ENCODE measurements around the gene STAC.
"Not testable (repeated sequence)": the region's sequence is repeated elsewhere in the genome, so short reads cannot be mapped to it uniquely, and the experiment has no call there.

Gene STAC

DNA sequence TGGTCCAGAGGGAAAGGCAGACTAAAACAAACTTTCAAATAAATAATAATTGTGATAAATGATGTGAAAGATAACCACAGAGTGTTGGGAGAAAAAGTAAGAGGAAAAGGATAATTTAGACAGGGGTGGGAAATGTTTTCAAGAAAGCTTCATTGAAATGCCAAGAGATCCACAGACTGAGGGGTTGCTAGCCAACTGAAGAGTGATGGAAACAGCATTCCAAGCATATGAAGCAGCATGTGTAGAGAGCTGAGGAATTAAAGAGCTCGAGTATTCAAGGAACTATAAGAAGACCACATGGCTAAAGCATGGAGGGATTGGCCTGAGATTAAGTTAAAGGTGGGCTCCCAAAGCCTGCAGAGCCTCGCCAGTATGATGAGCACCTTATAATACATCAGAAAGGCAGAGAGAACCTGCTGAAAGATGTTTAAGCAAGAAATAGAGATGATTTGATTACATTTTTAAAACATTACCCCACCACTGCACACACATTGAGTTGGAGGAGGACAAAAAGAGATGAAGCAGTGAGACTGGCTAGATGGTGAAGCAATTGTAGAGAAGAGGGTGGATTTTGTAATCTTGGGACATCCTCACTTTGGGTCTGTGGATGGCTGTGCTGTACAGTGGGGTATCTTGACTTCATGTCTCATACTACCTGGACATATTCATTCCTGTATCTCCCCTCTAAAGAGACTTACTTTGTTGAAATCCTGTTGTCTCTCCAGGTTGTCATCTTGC, 100.8 kb downstream of the STAC start:
- DNase-seq (ENCODE audit: low spot score), result no peak

DNA sequence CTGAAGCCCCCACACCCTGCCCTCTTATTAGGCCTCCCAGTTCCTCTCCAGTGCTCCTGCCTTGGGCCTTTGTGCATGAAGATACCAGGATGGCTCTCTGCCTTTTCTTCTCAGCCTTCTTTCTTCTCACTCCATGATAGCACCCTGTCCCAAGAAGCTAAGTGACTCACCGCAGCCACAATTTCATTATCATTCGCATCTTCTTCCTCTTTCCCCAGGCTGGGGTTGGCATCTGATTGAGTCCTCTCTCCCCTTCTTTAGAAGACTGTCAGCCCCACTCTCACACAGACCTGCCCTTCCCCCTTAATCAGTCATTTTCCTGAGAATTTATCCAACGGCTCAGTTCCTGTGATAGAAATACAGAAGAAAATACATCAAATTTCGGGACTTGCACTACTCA, 102.0 kb downstream of the STAC start:
- DNase-seq (ENCODE audit: low spot score), result no peak

DNA sequence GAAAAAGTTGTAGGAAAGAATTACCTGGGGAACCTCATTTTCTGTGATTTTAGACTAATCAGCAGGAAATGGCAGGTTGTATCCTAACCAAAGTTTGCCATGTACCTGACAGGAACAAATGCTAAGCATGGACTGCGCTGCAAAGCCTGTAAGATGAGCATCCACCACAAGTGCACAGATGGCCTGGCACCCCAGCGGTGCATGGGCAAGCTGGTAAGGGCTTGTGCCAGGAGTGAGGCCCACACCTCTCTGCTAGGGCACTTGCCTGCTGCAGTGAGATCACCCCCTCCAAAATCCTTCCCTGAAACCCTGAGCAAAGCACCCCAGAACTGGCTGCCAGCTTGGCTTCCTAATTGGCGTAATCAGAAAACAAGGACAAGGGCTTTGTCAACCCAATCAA, 102.6 kb downstream of the STAC start:
- DNase-seq (ENCODE audit: low spot score), result no peak

DNA sequence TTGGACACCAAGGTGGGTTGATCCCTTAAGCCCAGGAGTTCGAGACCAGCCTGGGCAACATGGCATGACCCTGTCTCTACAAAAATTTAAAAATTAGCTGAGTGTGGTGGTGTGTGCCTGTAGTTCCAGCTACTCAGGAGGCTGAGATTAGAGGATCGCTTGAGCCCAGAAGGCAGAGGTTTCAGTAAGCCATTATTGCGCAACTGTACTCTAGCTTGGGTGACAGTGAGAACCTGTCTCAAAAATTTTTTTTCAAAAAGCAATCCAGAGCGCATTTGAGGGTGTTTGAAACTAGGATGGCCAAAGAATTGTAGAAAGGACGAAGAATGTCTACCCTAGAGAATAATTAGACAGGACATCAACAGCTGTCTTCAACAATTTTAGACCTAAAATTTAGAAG, 103.4 kb downstream of the STAC start:
- DNase-seq (ENCODE audit: low spot score), result no peak

DNA sequence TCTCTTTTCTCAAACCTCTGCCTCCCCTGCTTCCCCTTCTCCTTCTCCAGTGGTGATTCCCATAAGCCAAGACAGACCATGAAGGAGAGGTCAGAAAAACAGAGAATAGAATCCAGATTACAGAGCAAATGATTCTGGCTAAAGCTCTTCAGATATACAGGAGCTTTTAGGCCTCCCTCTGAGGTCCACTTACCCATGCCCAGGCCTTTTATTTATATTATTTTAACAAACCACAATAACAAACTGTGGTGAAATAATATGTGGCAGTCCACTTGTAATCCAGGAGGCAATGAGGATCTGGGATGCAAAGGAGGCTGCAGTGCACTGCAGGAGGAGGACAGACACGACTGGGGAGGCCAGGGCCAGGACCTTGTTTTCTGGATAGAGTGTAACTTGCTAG, 104.1 kb downstream of the STAC start:
- DNase-seq (ENCODE audit: low spot score), result no peak

DNA sequence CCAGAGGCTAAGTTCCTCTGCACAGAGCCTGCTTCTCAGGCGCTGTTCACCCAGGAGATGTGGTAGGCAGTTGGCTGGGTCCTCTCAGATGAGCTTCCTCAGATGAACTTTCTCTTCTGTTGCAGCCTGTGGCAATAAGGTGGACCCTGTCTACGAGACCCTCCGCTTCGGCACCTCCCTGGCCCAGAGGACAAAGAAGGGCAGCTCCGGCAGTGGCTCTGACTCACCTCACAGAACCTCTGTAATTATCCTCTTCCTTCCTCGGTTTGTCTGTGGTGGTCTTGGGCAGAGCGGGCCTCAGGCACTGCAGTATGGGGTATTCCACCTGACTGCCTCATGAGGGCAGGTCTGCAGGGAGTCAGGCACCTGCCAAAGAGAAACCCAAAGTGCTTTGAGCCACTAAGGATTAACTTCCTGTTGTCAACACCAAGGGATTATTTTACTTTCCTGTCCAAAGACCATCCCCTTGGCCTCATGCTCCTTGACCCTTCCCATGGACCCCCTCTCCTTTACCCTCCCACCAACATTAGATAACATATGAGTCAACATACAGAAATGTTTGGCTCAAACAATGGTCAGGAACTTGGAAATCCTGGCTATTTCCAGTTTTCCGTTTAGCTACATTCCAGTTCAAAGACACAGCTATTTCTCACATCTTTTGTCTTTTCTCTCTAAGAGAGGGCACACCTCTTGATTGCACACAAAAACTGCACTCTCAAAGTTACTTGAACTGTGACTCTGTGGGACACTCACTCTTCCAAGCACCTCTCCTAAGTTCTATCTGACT, 105.9 kb downstream of the STAC start:
- DNase-seq (ENCODE audit: low spot score), result no peak

DNA sequence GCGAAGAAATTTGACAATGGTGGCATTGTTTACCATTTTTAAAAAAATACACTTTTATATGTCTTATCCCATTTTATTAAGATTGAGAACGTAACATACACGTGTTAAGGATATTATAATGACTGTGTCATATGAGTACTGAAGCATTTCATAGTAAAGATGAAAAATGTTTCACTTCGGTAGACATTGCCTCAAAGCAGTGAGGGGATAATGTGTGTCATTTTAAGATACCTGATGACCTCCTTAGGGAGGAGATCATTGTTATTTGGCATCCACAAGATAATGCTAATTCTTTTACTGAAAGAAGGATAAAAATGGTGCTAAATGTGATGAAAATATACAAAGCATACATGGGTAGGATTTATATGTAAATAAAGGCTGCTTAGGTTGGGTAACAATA, 107.3 kb downstream of the STAC start:
- DNase-seq (ENCODE audit: low spot score), result no peak

DNA sequence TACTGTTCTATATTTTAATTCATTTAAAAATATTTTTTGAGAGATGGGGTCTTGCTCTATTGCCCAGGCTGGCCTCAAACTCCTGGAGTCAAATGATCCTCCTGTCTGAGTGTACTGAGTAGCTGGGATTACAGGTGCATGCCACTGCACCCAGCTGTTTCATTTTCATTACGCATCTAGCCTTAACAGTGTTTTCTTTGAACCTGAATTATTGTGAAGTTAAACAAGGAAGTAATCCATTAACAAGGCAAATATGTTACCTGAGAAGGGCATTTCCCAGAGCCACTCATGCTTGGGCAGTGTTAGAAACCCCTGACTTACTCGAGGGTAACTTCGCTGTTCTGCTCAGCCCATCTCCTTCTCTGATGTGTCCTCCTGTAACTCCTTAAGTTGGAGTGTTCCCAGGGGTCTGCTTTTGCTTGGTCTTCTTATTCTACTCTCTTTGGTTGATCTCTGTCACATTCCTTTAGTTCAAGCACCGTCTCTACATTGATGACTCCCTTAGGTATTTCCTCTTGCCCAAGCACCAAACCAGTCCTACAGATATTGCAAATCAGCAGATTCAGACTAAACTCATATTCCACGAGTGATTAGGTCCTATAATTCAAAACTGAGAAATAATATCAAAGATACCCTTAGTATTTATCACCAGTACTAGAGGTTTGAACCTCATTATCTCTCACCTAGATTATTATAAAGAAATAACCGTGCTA, 107.9 kb downstream of the STAC start:
- DNase-seq (ENCODE audit: low spot score), result no peak

DNA sequence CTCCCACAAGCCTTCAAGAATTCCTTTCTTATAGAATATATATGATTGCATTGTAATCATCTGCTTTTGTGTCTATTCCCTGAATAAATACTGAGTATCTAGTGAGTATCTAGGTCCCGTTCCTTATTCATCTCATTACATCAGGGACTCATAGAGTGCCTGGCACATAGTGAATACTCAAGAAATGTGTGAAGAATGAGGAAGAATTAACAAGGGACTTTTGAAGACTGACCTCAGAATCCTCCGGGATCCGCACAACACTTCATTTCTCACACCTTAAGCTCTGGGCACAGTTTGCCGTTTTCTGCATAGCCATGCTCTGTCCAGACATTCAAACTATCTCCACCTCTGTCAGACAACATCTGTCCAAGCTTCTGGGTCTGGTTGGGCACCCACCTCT, 108.8 kb downstream of the STAC start:
- DNase-seq (ENCODE audit: low spot score), result no peak

DNA sequence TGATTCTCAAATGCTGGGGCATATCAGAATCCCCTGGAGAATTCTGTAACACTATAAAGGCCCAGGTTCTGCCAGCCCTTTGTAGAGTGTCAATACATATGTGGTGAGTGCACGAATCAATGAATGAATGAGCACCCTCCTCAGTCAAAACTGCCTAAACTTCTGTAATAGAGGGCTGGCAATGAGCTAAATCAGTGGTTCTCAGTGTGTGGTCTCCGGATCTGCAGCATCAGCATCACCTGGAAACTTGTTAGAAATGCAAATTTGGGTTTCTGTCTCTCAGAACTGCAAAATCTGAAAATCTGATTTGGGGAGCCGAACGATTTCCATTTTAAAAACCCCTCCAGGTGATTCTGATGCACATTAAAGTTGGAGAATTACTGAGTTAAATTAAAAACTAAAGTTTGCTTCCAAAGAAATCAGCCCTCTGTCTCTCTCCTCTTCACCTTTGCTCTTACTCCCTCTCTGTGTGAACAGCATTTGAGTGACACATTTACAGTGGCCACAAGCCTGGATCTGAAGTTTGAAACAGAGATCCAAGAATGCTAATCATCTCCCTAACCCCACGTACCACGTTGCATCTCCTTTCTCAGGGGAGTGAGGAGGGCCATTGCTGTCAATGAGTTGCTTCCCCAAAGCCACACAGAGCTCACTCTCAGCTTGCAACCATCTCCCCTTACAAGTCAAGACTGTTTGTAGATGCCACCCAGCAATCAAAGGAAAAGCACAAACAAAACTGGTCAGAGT, 109.5 kb downstream of the STAC start:
- DNase-seq (ENCODE audit: low spot score), result no peak

DNA sequence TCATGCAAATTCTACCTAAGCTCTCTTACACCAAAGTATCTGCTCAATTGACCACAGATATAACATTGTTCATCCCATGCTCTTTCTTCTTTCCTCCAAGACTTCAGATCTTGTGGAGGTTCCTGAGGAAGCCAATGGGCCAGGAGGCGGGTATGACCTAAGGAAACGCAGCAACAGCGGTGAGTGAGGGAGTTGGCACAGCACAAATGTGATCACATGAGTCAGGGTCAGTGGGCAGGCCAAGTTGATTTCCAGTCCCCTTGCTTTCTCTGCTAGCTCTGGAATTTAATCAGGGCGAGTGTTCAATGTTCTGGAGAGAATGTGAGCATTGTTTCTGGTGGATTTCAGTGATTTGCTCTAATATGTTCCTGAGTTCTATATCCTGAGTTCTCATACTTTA, 112.7 kb downstream of the STAC start:
- DNase-seq (ENCODE audit: low spot score), result no peak

DNA sequence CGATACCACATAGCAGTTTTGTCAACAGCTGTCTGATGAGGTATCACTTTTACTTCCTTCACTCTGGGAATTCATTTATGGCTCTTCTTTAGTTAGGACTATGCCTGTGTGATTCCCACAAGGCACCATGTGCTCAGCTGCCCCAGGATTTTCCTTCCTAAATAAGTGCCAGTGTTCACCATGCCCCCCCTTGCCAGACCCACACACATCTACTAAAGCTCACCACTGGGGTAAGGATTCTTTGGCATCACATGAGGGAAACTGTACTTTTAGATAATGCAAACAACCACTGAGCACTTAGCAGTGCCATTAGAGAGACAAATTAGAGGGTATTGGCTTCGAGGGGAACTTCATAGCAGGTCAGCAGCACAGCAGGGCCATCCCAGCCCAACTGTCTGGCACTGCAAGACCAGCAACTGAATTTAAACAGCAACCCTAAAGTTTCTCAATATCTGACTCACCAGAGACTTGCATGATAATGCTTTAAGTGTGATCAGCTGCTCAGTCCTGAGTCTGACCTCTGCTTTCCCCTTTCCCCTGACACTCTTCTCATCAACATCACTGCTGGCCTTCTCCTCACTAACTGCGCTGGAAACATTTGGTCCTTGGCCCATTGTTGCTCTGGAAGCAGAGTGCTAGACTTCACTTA, 114.3 kb downstream of the STAC start:
- no peak for DNase-seq (ENCODE audit: low spot score)

DNA sequence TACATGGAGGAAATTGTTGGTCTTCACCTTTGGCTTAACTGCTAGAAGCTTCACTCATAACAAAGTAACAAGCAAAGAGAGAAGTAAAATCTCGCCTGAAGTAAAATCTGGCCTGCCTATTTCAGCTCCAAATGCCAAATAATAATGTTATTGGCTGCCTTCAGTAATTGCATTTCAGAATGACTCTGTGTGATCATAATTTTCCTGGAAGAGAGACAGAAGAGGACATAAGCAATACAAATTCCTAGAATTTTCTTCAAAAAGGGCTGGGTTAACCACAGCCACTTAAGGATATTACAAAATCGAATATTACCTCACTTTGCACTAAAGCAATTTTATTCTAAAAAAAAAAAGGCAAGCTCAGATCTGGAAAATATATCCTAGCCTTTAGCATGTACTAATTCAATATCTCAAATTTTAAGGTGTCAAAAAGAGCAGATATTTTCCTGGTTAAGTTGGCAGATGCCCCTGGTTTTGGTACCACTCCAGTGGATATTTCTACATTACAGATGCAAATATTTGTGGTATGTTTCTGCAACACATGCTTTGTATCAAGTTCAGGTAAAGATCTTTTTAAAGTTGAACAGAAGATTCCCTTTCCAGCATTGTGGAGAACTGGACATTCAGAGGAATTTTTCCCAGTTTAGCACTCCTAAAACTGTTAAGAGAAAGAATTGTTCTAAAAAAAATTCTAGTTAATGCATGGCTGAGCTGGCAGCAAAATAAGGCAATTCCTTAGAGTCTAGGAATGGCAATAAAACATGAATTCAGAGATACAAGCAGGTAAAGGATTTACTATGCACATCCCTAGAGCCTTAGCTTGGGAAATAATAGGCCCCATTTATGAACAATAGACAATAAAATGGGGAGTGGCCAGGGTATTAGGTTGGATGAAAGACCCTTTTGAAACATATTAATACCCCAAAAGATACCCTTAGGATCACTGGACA, 116.7 kb downstream of the STAC start:
- DNase-seq (ENCODE audit: low spot score), result no peak

DNA sequence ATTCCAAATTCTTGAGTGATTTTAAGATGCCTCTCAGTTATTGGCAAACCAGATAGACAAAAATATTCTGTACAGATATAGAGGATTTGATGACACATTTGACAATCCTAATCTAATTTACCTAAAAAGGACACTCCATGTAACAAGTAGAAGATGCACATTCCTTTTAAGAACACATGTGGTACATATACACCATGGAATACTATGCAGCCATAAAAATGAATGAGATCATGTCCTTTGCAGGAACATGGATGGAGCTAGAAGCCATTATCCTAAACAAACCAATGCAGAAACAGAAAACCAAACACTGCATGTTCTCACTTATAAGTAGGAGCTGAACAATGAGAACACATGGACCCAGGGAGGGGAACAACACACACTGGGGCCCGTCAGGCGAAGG, 119.7 kb downstream of the STAC start:
- not testable (repeated sequence) for DNase-seq (ENCODE audit: low spot score)

DNA sequence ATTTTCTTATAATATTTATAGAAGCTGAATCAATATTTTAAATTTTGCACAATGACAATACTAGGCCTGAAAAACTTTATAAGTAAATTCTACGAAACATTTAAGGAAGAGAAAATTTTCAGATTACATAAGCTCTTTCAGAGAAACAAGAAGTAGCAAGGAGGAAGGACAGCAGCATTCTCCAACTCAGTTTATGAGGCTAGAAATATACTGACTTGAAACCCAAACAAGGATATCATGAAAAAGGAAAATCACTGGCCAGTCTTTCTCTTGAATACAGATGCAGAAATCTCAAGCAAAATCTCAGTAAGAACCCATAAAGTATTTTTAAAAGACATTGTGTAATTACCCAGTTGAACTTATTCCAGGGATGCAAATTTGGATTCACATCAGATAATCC, 121.3 kb downstream of the STAC start:
- DNase-seq (ENCODE audit: low spot score), result no peak

DNA sequence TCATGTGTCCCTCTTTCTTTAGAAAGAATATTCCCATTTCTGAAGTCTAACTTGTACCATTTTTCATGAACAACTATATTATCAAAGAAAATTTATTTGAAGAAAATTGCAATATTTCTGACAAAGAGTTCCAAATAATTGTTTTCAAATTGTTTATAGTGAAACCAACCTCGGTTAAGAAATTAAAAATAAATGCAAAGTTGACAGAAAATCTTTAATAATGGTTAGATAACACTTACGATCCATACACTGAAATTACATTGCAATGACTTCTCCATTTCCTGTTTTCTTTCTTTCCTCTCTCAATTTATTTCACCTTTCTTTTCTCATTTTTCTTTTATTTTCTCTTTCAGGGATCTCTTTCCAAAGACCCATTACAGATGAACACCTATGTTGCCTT, 125.1 kb downstream of the STAC start:
- no peak for DNase-seq (ENCODE audit: low spot score)

DNA sequence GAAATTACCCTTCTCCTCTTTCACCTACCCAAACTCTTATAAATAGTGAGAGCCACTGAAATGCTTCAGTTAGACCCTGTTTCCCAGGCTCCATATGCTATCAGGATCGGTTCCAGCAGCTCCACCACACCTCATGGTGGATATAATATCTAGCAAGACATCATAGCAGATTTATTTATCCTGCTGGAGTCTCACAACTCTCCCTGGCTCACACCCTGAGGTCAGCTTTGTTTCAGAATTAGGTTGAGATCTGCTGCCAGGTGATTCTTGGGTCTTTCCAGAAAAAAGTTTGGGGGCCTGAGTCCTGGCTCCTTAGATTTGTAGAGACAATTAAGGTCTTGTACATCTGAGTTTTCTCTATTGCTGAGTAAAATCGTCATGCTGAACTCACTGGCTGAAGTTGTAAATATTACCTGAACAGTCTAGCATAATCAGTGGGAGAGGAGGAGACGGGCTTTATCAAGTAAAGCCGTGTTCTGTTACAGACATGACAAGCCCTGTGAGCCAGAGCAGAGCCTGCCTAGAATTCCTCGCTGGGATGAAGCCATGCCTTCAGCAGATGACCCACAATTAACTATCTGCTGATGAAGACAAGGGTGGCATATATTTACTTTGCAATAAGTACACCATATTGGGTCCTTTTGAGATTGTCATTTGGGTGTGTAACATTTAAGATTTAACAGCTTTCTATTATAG, 131.6 kb downstream of the STAC start:
- no peak for DNase-seq (ENCODE audit: low spot score)

DNA sequence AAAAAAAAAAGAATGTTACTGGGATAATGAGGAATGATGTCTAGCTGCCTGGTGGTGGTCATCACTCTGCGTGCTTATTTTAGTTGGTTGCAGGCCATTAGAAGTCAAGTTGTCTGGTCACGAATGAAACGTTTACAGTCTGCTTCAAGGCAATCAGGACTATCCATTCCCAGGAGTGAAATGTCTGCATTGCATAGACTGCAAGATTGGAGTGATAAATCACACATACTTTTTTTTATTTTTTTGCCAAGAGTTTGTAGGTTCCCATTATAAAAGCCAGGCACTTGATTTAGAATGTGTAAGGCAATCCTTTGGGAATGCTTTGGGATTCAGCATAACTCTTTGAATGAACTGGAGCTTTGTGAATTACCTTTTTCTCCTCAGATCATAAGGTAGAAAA, 132.3 kb downstream of the STAC start:
- no peak for DNase-seq (ENCODE audit: low spot score)

DNA sequence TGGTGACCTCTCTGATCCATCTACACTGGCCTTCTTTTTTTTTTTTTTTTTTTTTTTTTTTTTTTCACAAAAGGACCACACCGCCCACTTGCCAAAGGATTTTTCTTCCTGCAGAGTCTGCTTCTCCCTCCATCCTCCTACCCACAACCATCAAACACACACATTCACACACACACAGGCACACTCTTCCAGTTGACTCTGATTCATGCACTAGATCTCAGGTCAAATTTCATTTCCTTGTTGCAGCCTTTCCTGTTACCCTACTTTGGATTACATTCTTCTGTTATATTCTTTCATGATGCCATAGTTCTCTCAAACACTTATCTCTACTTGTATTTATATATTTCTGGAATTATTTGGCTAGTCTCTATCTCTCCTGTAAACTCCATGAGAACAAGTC, 133.9 kb downstream of the STAC start:
- DNase-seq (ENCODE audit: low spot score), result no peak

DNA sequence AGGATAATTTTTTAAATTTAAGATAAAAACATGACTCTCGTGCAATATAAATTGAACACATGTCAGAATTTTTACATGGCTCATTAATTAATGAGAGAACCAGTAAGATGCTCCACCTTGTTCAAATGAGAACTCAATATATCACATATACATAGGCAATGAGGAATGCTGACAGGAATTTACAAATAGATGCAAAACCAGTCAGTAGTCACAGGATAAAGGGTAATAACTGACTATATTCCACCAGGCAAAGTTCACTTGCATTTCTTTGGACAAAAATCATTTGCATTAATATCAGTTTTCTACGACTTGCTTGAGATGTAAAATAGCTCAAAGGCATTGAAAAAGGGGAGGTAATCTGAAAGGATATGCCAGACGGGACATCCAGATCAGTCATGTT, 139.4 kb downstream of the STAC start:
- no peak for DNase-seq (ENCODE audit: low spot score)

Measured in CD4-positive, alpha-beta T cell treated with Interleukin-15 for 4 hours (primary cell).